GM19463 (cell line): ENCODE data around the gene YTHDC1.

Experiments
- ATAC-seq: cut with Tn5 transposase; IDR thresholded peaks from one replicate; pipeline ENCODE4 v1.9.1; 2021; ENCODE audit warnings: mild to moderate bottlenecking, moderate library complexity; ENCODE audit not compliant: unreplicated experiment

The YTHDC1 gene

DNA sequence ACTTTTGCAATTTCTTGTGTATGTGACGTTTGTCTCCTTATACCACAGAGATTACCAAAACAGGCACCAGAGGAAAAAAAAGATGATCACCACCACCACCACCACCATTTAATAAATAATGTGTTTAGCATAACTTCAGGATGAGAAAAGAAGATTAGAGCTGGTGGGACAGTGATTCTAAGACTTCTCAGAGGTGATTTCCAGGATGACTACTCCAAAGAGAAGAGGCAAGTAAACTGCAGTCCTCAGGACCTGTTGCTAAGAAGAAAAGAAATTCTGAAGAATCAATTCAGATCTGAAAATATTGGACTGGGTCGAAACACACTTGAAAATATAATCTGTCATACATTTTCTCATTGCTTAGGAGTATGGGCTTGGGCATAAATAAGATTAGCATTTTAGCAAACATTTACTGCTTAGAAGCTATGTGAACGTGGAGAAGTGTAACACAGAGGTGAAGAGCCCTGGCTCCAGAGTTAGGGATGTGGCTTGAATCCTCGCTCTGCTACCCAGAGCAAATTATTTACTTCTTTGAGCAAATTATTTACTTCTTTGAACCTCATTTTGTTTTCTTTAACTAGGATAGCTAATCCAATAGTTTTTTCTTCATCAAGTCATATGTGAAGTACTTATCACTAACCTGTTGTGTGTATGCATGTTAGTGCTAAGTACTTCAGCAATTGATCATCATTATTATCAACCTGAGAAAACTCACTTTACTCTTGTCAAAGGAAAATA is 10.5 kb upstream of the YTHDC1 start:
- ATAC-seq: no peak

GRCh38 chr4:68359508-68359907 is 9.6 kb upstream of the YTHDC1 start:
- ATAC-seq: peak; percentile 81

DNA sequence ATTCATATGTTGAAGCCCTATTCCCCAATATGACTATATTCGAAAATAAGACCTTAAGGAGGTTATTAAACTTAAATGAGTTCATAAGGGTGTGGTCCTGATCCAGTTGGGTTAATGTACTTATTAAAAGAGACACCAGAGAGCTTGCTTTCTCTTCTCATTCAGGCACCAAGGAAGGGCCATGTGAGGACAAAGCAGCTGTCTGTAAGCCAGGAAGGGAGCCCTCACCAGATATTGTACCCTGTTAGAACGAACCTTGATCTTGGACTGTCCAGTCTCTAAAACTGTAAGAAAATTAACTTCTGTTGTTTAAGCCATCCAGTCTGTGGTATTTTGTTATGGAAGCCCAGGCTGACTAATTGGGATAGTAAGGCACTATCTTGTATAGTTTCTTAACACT is 9.1 kb upstream of the YTHDC1 start:
- no peak for ATAC-seq

DNA sequence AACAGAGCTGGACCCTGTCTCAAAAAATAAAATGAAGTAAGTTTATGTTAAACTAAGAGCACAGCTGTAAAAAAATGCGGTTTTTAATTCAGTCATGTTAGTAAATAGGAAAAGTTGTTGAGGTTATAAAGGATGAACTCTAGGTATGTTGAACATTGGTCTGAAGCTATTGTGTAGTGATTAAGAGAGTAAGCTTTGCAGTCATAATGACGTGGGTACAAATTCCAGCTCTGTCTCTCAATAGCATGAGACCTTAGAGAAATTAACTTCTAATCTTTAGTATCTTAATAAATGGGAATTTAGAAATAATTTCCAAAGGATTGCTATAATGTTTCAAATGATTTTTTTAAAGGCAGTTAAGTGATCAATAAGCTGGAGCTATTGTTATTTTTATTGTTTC is 2.9 kb upstream of the YTHDC1 start:
- no peak for ATAC-seq

- peak; percentile 3 for ATAC-seq
Measured at GRCh38 chr4:68349279-68349648, 626 bp downstream of the YTHDC1 start.

DNA sequence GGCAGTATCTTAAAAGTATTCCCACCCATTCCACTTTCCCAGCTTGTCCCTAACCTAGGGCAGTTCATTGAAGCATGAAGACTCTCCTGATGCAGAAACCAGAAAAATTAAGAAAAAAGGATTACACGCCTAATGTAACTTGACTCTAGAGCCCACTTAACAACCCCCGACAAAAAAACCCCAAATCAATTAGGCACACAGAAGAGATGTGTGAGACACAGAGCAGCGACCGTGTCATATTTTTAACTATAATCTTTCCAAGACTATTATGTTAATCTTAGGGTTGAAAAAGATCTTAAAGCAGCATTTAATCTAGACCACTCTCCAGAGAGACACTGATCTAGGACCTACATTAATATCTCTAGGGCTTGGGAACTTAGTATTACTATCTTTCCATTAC is 1.3 kb downstream of the YTHDC1 start:
- no peak for ATAC-seq

GRCh38 chr4:68347845-68348244 is 2.0 kb downstream of the YTHDC1 start:
- ATAC-seq: no peak

- no peak for ATAC-seq
Measured at GRCh38 chr4:68346461-68346860, 3.4 kb downstream of the YTHDC1 start.

GRCh38 chr4:68344785-68345184 is 5.1 kb downstream of the YTHDC1 start:
- no peak for ATAC-seq

DNA sequence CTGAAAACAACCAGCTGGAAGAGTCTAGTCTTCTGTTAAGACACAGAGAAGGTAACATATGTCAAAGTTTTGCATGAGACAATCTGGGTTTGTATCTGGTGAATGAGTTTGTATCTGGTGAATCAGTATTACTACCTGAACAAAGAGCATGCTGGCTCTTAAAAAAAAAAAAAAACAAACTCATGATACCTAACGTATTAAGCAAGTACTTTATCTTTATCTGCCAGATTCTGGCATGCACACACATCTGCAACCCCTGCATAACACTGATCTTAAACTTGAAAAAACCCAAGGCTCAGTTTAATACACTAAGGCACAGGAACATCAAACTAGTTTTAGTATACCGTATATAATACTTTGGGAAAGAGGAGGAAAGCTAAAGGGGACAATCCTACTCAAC is 5.8 kb downstream of the YTHDC1 start:
- ATAC-seq: no peak

DNA sequence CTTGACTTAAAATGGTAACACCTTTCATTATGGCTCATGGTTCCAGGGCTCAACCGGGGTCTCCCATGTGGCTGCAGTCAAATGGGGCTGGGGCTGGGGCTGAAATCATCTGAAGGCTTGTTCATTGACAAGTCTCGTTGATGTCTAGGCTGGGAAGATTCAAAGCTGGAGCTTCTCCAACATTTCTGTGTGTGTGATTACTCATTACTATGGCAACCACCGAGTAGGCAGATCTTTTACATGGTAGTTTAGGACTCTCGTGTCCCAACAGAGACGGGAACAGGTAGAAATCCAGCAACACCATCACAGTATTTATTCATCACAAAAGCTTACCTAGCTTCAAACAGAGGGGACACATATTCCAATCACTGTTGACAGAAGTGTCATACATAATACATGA is 7.8 kb downstream of the YTHDC1 start:
- no peak for ATAC-seq

GRCh38 chr4:68338625-68339024 is 11.3 kb downstream of the YTHDC1 start:
- ATAC-seq: no peak

DNA sequence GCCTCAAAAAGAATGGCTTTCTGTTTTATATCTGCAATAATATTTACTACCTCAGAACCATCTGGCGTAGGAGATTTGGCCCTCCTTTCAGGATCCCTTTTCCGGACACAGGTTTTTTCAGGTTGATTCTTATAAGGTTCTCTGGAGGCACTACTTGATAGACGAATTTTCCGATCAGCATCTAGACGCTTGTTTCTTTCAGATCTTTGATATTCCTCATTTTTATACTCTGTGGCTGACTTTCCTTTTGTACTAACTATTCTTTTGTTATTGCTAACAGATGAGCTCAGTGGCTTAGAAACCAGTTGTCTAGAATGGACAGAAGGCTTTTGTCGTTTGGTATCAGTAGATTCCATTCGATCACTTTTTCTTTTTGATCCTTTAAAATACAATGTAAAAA is 12.4 kb downstream of the YTHDC1 start:
- no peak for ATAC-seq

DNA sequence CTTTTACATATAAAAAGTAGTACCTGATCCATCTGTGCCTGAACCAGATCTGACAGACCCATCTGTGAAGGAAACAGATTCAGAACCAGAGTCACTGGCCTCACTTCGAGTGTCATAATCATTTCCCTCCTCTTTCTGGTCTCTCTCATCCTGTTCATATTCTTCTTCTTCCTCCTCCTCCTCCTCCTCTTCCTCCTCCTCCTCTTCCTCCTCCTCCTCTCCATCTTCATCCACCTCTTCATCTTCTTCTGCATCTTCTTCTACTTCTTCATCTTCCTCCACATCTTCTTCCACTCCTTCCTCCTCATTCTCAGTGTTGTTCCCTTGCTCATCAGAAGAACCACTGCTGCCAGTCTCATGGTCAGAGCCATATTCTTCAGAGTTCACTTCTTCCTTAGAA is 12.9 kb downstream of the YTHDC1 start:
- no peak for ATAC-seq

DNA sequence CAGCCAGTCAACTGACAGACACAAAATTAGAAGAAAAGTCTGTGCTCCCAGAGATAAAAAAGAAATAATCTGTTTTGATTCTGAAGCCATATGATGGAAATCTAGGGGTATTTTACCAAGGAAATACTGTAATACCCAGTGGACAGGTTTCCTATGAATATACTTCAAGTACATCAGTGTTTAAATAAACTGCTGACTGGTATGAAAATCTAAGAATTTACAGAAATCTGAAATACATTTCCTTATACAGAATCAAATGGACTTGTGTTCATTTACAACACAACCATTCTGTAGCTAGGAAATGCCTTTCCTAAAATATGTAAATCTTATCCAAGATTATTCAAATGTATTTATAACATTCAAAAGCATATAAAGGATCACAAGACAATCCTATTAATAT is 13.4 kb downstream of the YTHDC1 start:
- no peak for ATAC-seq

DNA sequence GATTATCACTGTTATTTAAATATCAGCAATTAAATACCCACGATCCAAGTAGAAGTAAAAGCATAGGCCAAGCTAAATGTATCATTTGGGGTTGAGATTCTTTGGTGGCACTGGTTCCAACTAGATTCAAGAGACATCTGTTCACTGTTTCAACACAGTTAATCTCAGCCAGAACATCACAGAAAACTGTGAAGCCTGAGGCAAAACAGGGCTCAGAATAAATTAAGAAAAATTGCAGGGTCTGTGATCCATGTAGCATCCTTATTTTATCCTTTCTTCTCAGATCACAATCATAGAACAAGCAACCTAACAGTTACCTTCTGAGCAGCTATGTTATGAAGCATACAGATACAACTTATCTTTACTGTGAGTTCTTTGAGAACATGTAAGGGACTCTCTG is 23.7 kb downstream of the YTHDC1 start:
- ATAC-seq: no peak

DNA sequence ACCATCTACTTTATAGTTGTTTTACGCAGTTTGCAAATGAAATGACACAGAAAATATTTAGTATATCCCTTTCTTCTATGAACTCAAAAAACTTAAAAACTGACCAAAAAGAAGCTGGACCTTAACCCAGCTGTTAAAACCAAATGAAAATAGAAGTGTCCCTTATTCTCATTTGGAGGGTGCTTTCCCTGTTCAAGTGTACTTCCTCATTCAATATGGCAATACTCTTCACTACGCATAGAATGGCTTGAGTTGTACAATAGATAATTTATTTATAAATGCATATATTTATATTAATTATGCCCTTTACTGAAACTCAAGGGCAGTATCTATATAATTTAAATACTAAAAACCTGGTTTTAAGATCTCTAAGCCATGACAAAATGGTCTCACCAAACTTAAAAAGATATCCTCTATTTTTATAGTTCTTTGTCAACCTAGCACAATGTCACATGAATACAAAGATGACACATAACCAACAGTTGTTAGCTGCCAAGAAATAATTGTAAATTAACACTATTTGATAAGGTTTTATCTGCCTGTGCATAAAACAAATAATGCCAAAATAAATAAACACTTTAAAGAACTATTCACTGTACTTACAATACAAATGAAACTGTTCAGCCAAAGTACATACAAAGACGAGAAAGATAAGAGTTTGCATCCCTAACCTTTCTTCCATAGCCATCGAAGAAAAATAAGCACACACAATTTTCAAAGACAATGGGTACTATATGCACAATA is 25.2 kb downstream of the YTHDC1 start:
- no peak for ATAC-seq

DNA sequence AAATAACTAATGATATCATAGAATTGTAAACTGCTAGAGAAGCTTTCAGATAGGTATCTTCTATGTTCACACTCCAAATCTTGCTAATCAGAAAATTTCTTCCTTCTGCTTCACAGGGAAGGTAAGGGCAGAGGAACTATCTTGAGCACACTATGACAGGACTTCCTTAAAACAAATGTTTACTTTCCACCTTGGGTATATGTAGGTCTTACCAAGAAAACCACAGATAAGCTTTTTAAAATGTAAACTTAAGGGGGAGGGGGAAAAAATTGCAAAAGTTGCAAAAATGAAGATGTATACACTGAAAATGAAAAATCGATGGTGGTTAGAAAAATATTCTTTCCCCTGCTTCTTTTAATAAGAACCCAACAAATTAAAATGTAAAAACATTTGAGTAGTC is 30.9 kb downstream of the YTHDC1 start:
- no peak for ATAC-seq

DNA sequence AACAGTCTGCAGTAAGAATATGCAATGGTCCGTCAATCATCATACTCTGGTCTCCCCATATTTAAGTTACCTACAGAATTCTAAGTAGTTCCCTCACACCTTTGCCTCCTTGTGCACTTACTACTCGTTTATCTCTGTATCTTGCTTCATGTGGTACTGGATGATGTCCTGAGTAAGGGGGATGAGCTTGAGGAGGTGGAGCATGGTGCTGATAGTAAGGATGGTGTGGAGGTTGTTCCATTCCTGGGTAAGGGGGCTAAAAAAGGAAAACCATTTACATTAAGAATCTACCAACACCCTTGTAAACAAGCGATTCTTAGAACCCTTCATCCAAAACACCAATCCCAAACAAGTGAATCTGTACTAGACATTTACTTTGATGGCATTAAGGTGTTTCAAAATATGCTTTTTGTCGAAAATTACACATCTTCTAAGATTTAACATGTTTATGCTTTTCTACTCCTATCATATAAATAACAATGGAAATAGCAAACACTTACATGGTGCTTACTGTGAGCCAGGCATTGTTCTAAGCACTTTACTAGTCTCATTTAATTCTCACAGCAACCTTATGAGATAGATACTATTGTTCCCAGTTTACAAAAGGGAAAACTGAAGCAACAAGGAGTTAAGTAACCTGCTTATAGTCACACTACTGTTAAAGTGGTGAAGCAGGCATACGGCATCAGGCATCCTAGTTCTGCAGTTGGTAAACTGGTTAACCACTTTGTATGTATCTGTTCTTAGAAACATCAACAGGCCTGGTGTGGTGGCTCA is 33.5 kb downstream of the YTHDC1 start:
- no peak for ATAC-seq

- no peak for ATAC-seq
Measured at GRCh38 chr4:68310651-68311247, 39.1 kb downstream of the YTHDC1 start.

DNA sequence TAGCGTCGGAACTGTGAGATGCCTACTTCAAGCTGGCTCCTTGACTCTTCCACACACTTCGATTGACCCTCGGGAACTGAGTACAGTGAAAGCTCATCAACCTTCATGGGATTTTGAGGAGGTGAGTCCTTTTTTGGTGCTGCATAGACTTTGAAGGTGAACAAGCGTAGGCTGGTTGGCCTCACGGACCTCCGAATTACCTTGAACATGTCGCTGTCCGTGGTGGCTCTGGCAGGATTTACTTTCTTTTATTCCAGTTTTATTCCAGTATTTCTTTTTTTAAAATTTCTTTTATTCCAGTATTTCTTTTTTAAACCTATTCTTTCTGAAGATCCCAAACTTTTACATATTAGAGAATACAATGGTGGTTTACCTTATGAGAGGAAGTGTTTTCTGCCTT is 45.2 kb downstream of the YTHDC1 start:
- no peak for ATAC-seq
